ENCODE measurements around the gene CPLX1.

GRCh38 chr4:801436-802124 is 24.3 kb downstream of the CPLX1 start:
- TF ChIP-seq CTCF (IDR thresholded peaks at IDR 0.05) = no peak
- no peak for TF ChIP-seq POLR2A (IDR thresholded peaks at IDR 0.05)
- TF ChIP-seq EP300 (IDR thresholded peaks at IDR 0.05) = no peak

Measured in ovary (tissue), 3 donors.